Nephron progenitor cell (in vitro differentiated cells): Measurements from ENCODE around the gene MDM2.
"Not testable (repeated sequence)": the region's sequence is repeated elsewhere in the genome, so short reads cannot be mapped to it uniquely, and the experiment has no call there.

ENCODE experiments used
- DNase-seq: peaks from one replicate; pipeline ENCODE4 v3.0.0; 2021
- H3K27ac Mint-ChIP-seq: 2 replicates; pipeline ENCODE4 v1.8.0; 2021; ENCODE audit warnings: mild to moderate bottlenecking, moderate library complexity, mixed read lengths
- H3K27me3 Mint-ChIP-seq: 2 replicates; pipeline ENCODE4 v1.8.0; 2021; ENCODE audit warnings: mild to moderate bottlenecking, low read depth, mixed read lengths; ENCODE audit not compliant: poor library complexity
- H3K36me3 Mint-ChIP-seq: 2 replicates; pipeline ENCODE4 v1.8.0; 2021; ENCODE audit warnings: low read depth, mixed read lengths
- H3K4me1 Mint-ChIP-seq: 2 replicates; pipeline ENCODE4 v1.8.0; 2021; ENCODE audit warnings: mixed read lengths
- H3K4me3 Mint-ChIP-seq: 2 replicates; pipeline ENCODE4 v1.8.0; 2021; ENCODE audit warnings: mild to moderate bottlenecking, moderate library complexity, mixed read lengths
- H3K9me3 Mint-ChIP-seq: 2 replicates; pipeline ENCODE4 v1.8.0; 2021; ENCODE audit warnings: mild to moderate bottlenecking, moderate library complexity, mixed read lengths
- TF ChIP-seq, protein P1 (sequence below): fragments of 200-600 bp; sonication (generic); IDR thresholded peaks from 2 replicates; pipeline ENCODE4 v1.5.0; 2021; ENCODE audit warnings: antibody characterized with exemption

The MDM2 gene

DNA sequence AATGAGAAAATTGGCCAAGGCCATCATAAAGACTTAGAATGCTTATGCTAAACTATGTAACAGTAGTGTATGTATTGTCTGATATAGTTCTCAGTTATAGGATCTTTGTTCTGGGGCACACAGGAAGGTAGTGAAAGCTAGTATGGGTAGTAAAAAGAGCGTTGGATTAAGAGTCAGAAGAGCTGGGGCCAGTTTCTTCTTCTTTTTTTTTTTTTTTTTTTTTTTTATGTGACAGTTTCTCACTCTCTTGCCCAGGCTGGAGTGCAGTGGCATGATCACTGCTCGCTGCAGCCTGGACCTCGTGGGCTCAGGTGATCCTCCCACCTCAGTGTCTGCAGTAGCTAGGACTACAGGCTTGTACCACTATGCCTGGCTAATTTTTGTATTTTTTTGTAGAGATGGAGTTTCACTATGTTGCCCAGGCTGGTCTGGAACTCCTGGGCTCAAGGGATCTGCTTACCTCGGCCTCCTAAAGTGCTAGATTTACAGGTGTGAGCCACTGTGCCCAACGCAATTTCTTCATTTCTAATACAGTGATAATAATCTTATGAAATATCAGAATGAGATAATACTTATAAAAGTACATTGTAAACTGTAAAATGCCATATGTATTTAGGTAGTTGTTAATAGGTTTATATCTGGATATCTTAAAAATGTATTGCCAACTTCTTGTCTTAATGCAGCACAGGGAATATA, 7.4 kb downstream of the MDM2 start:
- TF ChIP-seq, protein P1, sequence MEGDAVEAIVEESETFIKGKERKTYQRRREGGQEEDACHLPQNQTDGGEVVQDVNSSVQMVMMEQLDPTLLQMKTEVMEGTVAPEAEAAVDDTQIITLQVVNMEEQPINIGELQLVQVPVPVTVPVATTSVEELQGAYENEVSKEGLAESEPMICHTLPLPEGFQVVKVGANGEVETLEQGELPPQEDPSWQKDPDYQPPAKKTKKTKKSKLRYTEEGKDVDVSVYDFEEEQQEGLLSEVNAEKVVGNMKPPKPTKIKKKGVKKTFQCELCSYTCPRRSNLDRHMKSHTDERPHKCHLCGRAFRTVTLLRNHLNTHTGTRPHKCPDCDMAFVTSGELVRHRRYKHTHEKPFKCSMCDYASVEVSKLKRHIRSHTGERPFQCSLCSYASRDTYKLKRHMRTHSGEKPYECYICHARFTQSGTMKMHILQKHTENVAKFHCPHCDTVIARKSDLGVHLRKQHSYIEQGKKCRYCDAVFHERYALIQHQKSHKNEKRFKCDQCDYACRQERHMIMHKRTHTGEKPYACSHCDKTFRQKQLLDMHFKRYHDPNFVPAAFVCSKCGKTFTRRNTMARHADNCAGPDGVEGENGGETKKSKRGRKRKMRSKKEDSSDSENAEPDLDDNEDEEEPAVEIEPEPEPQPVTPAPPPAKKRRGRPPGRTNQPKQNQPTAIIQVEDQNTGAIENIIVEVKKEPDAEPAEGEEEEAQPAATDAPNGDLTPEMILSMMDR, result no peak
- H3K9me3 Mint-ChIP-seq, result no peaks in the 10 kb centered on the region
- DNase-seq, result no peak
- H3K27ac Mint-ChIP-seq, result no peak overlapping the region
- H3K36me3 Mint-ChIP-seq, result peaks cover 68% of the 10 kb centered on the region
- H3K27me3 Mint-ChIP-seq, result no peaks in the 10 kb centered on the region
- no peak overlapping the region for H3K4me3 Mint-ChIP-seq
- peaks cover 31% of the 10 kb centered on the region for H3K4me1 Mint-ChIP-seq

DNA sequence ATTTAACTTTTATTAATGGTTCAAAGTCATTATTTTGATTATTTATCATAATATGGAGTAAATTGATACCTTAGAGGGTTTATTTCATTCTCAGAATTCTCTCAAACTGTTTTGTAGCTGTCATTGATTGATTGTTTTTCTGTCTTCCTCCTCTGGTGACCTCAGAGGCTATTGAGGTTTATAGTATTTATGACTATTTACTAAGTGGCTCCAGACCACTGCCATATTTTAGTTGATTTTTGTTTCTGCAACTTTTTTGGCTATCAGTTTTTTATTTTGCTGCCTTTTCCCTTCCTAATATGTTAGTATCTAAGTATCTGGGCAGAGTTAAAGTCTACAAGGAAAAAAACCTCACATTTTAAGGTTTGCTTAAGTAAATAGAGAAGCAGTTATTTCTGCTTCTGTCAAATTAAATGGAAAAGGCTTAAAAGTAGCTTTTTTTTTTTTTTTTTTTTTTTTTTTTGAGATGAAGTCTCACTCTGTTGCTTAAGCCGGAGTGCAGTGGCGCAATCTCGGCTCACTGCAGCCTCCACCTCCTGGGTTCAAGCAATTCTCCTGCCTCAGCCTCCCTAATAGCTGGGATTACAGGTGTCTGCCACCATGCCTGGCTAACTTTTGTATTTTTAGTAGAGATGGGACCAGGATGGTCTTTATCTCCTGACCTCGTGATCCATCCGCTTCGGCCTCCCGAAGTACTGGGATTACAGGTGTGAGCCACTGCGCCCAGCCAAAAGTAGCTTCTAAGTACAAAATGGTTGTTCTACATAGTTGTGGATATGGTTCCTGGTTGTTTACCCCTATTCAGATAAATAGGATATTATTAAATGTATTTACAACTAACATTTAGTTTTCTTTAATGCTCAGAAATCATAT, 8.2 kb downstream of the MDM2 start:
- no peak for DNase-seq
- TF ChIP-seq, protein P1, result no peak
- Mint-ChIP-seq H3K36me3 (peaks cover 66% of the 10 kb centered on the region), H3K4me3 (no peak overlapping the region), H3K27me3 (no peaks in the 10 kb centered on the region), H3K27ac (peak overlapping the region; percentile 80), H3K4me1 (peaks cover 25% of the 10 kb centered on the region), H3K9me3 (no peaks in the 10 kb centered on the region)

DNA sequence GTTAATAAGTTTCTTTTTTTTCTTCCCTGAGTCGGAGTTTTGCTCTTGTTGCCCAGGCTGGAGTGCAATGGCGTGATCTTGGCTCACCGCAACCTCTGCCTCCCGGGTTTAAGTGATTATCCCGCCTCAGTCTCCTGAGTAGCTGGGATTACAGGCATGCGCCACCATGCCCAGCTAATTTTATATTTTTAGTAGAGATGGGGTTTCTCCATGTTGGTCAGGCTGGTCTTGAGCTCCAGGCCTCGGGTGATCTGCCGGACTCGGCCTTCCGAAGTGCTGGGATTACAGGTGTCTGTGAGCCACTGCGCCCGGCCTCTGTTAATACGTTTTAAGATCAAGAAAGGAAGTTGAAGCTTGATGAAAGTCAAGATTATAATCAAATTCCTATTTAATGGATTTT, 11.5 kb downstream of the MDM2 start:
- peaks cover 13% of the 10 kb centered on the region for H3K4me1 Mint-ChIP-seq
- not testable (repeated sequence) for H3K27ac Mint-ChIP-seq, H3K9me3 Mint-ChIP-seq, DNase-seq, H3K27me3 Mint-ChIP-seq, H3K4me3 Mint-ChIP-seq
- peaks cover 69% of the 10 kb centered on the region for H3K36me3 Mint-ChIP-seq

DNA sequence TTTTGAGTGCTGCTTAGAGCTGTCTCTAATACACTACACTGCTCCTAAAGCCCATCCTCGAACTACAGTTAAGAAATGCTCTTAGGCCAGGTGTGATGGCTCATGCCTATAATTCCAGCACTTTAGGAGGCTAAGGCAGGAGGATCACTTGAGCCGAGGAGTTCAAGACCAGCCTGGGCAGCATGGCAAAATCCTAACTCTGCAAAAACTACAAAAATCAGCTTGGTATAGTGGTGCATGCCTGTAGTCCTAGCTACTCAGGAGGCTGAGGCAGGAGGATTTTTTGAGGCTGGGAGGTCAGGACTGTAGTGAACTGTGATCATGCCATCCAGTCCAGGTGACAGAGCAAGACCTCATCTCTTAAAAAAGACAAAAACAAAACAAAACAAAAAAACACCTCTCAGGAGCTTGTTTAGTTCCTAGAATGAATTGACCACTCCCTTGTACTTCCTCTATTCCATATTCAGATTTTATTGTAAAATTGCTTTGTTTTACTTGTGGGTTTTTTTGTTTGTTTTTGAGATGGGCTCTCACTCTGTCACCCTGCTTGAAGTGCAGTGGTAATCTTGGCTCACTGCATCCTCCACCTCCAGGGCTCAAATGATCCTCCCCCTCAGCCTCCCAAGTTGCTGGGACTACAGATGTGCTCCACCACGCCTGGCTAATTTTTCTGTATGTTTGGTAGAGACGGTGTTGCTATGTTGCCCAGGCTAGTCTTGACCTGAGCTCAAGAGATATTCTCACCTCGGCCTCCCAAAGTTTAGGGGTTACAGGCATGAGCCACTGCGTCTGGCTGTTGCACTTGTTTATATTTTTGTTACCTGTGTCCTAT, 13.6 kb downstream of the MDM2 start:
- TF ChIP-seq, protein P1, result no peak
- H3K9me3 Mint-ChIP-seq, result no peaks in the 10 kb centered on the region
- H3K27ac Mint-ChIP-seq, result no peak overlapping the region
- H3K4me3 Mint-ChIP-seq, result no peak overlapping the region
- peaks cover 74% of the 10 kb centered on the region for H3K36me3 Mint-ChIP-seq
- H3K4me1 Mint-ChIP-seq, result no peaks in the 10 kb centered on the region
- DNase-seq, result no peak
- no peaks in the 10 kb centered on the region for H3K27me3 Mint-ChIP-seq

DNA sequence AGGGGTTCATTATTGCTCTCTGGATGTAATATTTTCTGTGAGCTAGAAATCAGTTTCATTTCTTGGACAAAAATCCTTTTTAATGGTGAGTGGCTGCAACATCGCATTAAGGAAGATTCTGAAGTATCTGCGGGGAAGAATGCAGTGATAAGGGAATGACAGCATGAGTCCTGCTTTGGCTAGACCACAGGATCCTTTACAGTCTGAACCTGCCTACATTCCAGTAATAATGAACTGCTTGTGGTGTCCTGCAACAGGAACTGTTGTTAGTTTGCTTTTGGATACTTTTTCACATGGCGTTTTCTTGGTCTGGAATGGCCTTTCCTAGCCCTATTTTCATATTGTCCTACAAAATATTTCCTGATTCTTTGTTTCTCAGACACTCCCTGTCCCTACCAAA, 15.7 kb downstream of the MDM2 start:
- peak overlapping the region; percentile 41 for H3K27ac Mint-ChIP-seq

More for the DNA sequence above, 15.7 kb downstream of the MDM2 start:
- no peaks in the 10 kb centered on the region for H3K9me3 Mint-ChIP-seq
- TF ChIP-seq, protein P1, result no peak
- no peak overlapping the region for H3K4me3 Mint-ChIP-seq
- H3K27me3 Mint-ChIP-seq, result no peaks in the 10 kb centered on the region
- no peak for DNase-seq
- H3K4me1 Mint-ChIP-seq, result no peaks in the 10 kb centered on the region
- H3K36me3 Mint-ChIP-seq, result peaks cover 71% of the 10 kb centered on the region
